HG03045 (cell line): ENCODE measurements around the gene KLHL4.
"Not testable (repeated sequence)": the region's sequence is repeated elsewhere in the genome, so short reads cannot be mapped to it uniquely, and the experiment has no call there.

Source experiments
- ATAC-seq: cut with Tn5 transposase; IDR thresholded peaks from one replicate; pipeline ENCODE4 v1.9.1; 2021; ENCODE audit warnings: mild to moderate bottlenecking, moderate library complexity; ENCODE audit not compliant: unreplicated experiment

The KLHL4 gene, protein sequence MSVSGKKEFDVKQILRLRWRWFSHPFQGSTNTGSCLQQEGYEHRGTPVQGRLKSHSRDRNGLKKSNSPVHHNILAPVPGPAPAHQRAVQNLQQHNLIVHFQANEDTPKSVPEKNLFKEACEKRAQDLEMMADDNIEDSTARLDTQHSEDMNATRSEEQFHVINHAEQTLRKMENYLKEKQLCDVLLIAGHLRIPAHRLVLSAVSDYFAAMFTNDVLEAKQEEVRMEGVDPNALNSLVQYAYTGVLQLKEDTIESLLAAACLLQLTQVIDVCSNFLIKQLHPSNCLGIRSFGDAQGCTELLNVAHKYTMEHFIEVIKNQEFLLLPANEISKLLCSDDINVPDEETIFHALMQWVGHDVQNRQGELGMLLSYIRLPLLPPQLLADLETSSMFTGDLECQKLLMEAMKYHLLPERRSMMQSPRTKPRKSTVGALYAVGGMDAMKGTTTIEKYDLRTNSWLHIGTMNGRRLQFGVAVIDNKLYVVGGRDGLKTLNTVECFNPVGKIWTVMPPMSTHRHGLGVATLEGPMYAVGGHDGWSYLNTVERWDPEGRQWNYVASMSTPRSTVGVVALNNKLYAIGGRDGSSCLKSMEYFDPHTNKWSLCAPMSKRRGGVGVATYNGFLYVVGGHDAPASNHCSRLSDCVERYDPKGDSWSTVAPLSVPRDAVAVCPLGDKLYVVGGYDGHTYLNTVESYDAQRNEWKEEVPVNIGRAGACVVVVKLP

GRCh38 chrX:87517571-87518141, at the start of gene KLHL4:
TSS of gene KLHL4 (plus strand) at chrX:87517802. CDS start at chrX:87517894, 92 bp downstream.
- ATAC-seq: no peak

- ATAC-seq: no peak
Observed at GRCh38 chrX:87468941-87469340, 48.7 kb upstream of the KLHL4 start.

- no peak for ATAC-seq
Observed at GRCh38 chrX:87475793-87476192, 41.8 kb upstream of the KLHL4 start.

- ATAC-seq: not testable (repeated sequence)
Observed at GRCh38 chrX:87478703-87479102, 38.9 kb upstream of the KLHL4 start.

GRCh38 chrX:87489071-87489470, 28.5 kb upstream of the KLHL4 start:
- no peak for ATAC-seq

GRCh38 chrX:87515836-87516235, 1.8 kb upstream of the KLHL4 start:
- ATAC-seq: no peak

DNA sequence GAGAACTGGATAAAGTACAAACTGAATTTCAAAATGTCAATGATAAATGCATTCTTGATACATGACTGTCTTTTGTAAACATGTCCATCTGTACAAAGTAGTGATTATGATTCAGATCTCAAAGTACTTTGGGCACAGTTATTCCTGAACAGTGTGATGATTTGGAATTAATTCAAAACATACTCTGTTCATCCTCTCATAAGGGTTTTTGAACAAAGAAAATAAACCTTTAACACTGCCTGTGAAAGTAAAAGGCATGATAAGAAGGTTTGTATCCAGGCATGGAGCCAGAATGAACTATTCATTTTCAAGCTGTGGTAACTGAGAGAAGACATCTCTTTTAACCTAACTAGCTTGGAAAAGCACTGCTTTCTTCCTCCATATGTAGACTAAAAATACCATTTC, 883 bp upstream of the KLHL4 start:
- ATAC-seq: no peak

- ATAC-seq: no peak
Observed at GRCh38 chrX:87518504-87518903, 902 bp downstream of the KLHL4 start.

- no peak for ATAC-seq
Observed at GRCh38 chrX:87525771-87526229, 8.2 kb downstream of the KLHL4 start.

DNA sequence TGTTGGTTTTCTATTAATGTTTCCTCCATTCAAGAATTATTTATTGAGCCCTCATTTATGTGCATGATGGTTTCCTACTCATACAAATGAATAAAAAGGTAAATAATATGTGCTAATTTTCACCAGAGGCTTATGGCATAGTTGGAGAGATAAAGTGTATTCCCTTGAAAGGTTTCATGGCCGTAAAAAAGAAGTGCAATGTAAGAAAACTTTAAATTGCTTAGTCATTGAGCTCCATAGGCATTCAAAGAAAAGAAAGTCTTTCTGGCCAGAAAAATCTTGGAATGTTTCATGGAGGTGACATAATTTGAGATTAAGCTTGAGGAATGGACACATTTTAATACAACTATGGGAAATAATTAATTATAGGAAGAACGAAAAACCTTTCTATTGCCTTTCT, 8.7 kb downstream of the KLHL4 start:
- no peak for ATAC-seq

- ATAC-seq: no peak
Observed at GRCh38 chrX:87528487-87528886, 10.9 kb downstream of the KLHL4 start.

DNA sequence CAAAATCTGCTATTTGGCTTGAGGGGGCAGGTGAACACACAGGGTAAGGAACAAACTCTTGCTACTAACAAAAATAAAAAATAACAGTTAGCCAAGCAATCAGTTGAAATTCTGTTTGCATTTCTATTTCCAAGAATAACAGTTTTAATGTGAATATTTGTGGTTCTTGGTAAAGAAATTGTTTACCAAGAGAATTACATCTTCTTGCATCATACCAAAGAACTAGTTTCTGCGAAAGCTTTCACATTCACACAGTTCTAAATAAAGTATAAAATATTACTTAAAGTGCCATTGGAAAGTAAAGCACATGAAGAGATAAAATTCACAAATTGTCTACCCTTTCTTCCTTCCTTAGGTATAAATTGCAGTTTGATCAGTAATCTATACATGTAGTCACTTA, 54.4 kb downstream of the KLHL4 start:
- ATAC-seq: no peak

DNA sequence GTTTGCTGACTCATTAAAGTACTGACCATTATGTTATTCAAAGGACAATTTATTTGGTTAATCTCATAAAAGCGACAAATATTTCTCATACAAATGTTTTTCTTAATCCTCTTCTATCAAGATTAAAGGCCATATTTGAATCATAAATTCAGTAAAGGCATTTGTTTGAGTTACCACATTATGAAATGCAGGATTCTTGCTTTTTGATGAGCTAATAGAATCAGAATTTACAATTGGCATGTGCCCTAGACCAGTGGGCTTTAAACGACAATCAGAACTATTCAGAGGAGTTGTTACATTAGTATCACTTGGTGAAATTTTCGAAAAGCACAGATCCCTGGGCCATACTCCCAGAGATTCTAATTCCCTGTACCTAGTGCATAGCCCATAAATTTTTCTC, 55.3 kb downstream of the KLHL4 start:
- no peak for ATAC-seq

- ATAC-seq: no peak
Observed at GRCh38 chrX:87578978-87579377, 61.4 kb downstream of the KLHL4 start.

- no peak for ATAC-seq
Observed at GRCh38 chrX:87580862-87581261, 63.3 kb downstream of the KLHL4 start.

GRCh38 chrX:87582453-87582852, 64.9 kb downstream of the KLHL4 start:
- ATAC-seq: no peak

GRCh38 chrX:87583679-87584078, 66.1 kb downstream of the KLHL4 start:
- no peak for ATAC-seq

- no peak for ATAC-seq
Observed at GRCh38 chrX:87616371-87616770, 98.8 kb downstream of the KLHL4 start.

GRCh38 chrX:87621697-87622096, 104.1 kb downstream of the KLHL4 start:
- ATAC-seq: no peak

GRCh38 chrX:87626996-87627395, 109.4 kb downstream of the KLHL4 start:
- no peak for ATAC-seq

DNA sequence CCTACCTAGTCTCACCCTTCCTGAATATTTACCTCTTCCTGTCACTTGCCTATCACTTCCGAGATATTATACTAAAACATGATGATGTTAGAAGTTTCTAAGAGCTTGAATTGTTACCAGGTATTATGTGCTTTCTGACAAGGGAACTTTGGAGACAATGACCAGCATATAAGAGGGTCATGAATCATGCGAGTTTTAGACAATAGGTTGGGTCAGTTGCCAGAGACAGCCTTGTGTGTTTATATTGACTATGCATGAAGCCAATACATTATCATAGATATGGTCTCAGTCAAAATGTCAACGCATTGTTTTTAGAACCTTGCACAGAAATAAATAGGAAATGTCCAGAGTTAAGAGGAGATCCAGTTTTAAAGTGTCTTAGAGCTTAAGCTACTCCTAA, 116.8 kb downstream of the KLHL4 start:
- ATAC-seq: no peak

- no peak for ATAC-seq
Observed at GRCh38 chrX:87636533-87636932, 118.9 kb downstream of the KLHL4 start.
